ENCODE data around the gene PIR. TPM values are rescaled to one million over a fixed set of nuclear protein-coding genes. Genes with fewer than 3 reads are reported as not detected.

PIR gene
- total and polyA plus RNA-seq, 9 of the 15 experiments (the other 6 are each of a cell fraction or from before 2014, with no cell fraction given) = 7.5 to 29.8 (median 11.5) TPM

- Histone ChIP-seq H3K27me3 (ENCODE audit: control insufficient read depth in 2 of 2, insufficient read depth in 2 of 2, low read length in 2 of 2) (no peaks in the 10 kb centered on the region), H2AFZ (ENCODE audit: low read depth, low read length) (no peak overlapping the region), H3K4me2 (ENCODE audit: insufficient read depth, low read length) (no peak overlapping the region), H3K79me2 (ENCODE audit: control insufficient read depth, insufficient read depth, low read length) (no peaks in the 10 kb centered on the region), H3K4me3 (no peak overlapping the region), H3K36me3 (ENCODE audit: control insufficient read depth, insufficient read depth, low read length) (no peaks in the 10 kb centered on the region), H3K9me1 (ENCODE audit: control insufficient read depth, insufficient read depth, low read length) (no peaks in the 10 kb centered on the region), H3K9me3 (replicated peaks; ENCODE audit: control insufficient read depth, insufficient read depth, low read depth, low read length) (no peaks in the 10 kb centered on the region), H3K9ac (ENCODE audit: insufficient read depth in 1 of 2, low read depth in 2 of 2, low read length in 2 of 2) (no peak overlapping the region), H3K27ac (ENCODE audit: extremely low read depth, low read depth, low read length) (no peak overlapping the region), H3K4me1 (replicated peaks in 1 of 2; ENCODE audit: control insufficient read depth in 2 of 2, insufficient read depth in 2 of 2, low read length in 2 of 2) (peaks cover 0 to 5% of the 10 kb centered on the region in 2 experiments; a peak in 3 of 5 replicates), H4K20me1 (replicated peaks; ENCODE audit: control insufficient read depth, insufficient read depth, low read length) (no peaks in the 10 kb centered on the region)
- intact Hi-C loops (cut with micrococcal nuclease) = no loop called here
- in situ Hi-C loops (cut with MboI) = no loop called here
- ATAC-seq (no peak), FAIRE-seq (no peak), DNase-seq (ENCODE audit: extremely low read depth in 1 of 4, low spot score in 3 of 4) (no peak)
- 10% methylated on average over 2 of the region's 3 CpGs for WGBS (ENCODE audit: insufficient coverage, low coverage, missing lambda C conversion rate)
- POLR2A ChIA-PET = interaction anchor here (0.7 to 0.8 kb wide), 2 partner anchors 489 to 1348 kb away, joined by 3 read pairs; no protein-coding TSS in a partner anchor
- CTCF ChIA-PET (ENCODE audit: low intra/inter-chr PET ratio) = no interaction called here
- no TSS peak for BruUV-seq (replicated peaks)
- TF ChIP-seq ZNF318 (IDR thresholded peaks at IDR 0.05; ENCODE audit: borderline replicate concordance in 1 of 2, low read depth in 1 of 2) (no peak), ELF4 (CRISPR knock-in tag; IDR thresholded peaks at IDR 0.05) (no peak), TSC22D4 (tag; IDR thresholded peaks at IDR 0.05) (no peak), ARID3A (IDR thresholded peaks at IDR 0.05; ENCODE audit: borderline replicate concordance, low read depth, low read length) (no peak), IRF1 (CRISPR knock-in tag; IDR thresholded peaks at IDR 0.05; ENCODE audit: borderline replicate concordance) (no peak), ZNF655 (CRISPR knock-in tag; IDR thresholded peaks at IDR 0.05) (no peak), SIN3B (IDR thresholded peaks at IDR 0.05; ENCODE audit: low read depth) (no peak), NR0B1 (IDR thresholded peaks at IDR 0.05; ENCODE audit: partially characterized antibody) (no peak)
Observed at GRCh38 chrX:15405846-15406245, 87.3 kb downstream of the PIR start.
